Cortex of kidney (tissue), 1 donor: ENCODE results near the gene TCERG1.

Experiments
- DNase-seq: peaks from one replicate; lab custom pipeline; 2025; lab: John Stamatoyannopoulos, UW

TCERG1 gene

GRCh38 chr5:146446861-146447733, at the start of gene TCERG1:
Gene TCERG1, plus strand, starts transcription at chr5:146447333. Its CDS starts 17 bp downstream, at chr5:146447350.
- no peak for DNase-seq

DNA sequence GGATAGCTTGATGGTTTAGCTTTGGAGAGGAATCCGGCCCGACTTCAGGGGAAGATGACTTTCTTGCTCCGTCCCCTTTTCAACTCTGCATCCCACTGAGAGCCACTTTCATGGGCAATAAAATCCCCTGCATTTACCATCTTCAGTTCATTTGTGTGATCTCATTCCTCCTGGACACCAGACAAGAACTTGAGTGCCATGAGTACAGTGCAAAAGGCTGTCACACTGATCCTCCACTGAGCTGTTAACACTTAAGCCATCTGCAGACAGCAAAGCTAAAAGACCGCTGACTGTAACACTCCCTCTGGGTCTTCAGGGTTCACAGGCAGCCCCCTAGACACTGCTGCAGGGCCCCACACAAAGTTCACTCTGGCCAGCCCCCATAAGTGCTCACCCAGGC, 48.3 kb upstream of the TCERG1 start:
- no peak for DNase-seq

DNA sequence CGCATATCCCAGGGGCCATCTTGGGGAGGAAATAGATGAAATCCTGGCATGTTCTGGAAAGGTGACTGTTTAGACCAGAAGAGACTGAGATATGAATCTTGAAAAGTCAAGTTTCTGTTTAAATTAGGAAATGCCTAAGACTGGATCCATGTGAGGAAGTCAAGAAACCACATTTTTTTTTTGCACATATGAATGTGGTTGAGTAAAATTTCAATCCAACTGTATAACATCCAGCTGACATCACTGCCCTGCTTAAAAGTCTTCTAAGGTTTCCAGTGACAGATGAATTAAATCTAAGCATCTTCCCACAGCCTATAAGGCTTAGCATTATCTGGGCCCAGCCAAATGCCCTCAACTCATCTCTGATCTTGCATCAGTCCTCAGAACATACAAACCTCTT, 47.7 kb upstream of the TCERG1 start:
- no peak for DNase-seq

DNA sequence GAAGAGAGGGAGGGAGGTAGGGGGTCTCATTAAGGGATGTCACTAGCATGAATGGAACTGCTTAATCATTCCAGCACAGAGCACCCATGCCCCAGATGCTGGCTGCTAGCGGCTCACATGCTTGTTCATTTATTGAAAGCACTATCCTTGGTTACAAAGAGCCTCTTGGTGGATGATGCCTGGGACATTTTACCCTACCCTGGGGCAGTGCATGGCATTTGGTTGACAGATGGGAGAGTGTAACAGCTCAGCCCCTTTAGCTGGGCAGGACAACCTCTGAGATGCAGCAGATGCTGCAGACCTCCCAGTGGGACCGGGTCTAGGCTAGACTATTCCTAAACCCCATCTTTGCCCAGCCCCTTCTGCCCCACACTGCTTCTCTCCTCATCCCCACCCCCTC, 46.9 kb upstream of the TCERG1 start:
- no peak for DNase-seq

DNA sequence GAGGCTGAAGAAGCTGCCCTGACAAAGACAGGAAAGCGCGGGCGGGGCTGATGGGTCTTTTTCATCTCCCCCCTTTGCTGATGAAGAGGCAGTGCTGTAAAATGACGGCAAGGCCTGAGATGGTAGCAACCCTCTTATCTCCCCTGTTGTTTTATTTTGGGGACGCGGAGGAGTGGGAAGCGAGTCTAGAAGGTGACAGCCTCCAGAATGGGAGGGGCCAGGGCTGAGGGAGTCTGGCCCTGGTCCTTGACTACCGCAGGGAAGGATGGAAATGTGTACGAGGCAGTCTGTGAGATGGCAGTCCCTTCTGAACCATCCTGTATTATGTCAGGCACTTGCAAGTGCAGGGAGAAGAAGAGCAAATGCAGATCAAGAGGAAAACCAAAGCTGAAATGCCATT, 46.1 kb upstream of the TCERG1 start:
- no peak for DNase-seq

DNA sequence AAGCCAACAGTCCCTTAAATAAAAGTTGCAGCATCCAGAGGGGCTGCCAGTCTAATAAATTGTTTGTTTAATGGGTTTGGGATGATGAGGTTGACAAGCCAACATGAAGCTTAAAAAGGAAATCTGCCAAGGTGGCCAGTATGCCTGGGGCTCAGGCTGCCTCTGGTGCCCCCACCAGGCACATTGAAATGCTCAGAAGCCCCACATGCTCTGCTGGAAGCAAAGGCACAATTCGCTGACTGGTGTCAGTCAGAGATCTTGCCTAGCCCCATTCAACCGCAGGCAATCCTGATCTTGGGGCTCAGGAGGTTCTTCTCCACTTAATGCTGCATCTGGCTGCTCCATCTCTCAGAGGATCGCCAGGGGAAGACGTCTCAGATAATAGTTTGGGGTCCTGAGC, 44.2 kb upstream of the TCERG1 start:
- no peak for DNase-seq

- DNase-seq: no peak
These were observed 38.0 kb upstream of the TCERG1 start for GRCh38 chr5:146409054-146409671.

- DNase-seq: no peak
These were observed 36.9 kb upstream of the TCERG1 start for GRCh38 chr5:146410272-146410671.

GRCh38 chr5:146419696-146420095, 27.4 kb upstream of the TCERG1 start:
- no peak for DNase-seq

DNA sequence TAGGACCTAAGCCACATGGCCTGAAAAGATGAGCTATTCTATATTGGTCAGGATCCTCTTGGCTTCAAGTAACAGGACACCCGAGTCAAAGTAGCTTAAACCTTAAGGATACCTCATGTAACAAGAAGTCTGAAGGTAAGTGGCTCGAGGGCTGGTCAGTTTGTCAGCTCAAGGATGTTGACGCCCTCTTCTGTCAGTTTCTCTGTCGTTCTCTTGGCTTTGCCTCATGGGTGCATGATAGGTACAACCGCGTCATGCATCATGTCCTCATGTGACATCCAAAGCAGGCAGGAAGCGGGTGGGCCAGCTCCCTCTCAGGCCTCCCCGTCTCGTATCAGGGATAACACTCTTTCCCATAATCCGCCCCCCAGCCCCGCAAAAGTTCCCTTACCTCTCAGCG, 22.1 kb upstream of the TCERG1 start:
- DNase-seq: no peak

DNA sequence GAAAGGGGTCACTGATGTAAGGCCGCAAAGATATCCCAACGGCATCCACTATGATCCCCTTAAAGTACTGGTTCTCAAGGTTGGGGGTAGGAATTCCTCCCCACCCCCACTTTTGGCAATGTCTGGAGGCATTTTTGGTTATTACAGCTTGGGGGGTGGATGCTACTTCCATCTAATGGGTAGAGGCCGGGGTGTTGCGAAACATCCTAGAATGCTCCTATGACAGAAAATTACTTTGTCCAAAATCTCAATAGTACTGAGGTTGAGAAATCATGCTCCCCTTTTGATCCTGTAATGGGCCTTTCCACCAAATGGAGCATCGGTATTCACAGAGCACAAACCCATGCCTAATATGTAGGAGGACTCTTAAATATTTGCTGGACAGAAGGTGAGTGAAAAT, 20.8 kb upstream of the TCERG1 start:
- no peak for DNase-seq

GRCh38 chr5:146426853-146427618, 20.1 kb upstream of the TCERG1 start:
- no peak for DNase-seq

DNA sequence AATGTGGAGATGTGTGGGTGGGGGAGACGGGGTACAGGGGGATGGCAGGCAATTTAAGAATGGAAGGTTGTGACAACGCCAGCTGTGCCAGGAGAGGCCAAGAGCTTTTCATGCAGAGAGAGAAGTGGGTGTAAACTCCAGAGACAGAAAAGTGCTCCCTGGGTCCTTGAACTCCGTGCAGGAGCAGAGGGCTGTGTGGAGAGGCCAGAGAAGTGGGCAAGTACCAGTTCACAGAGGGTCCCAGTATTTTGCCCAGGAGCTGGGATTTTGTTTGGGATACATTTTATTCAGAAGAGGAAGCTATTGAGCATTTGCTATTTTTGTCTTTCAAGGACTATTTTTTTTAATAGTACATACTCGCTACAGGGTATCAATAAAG, 19.5 kb upstream of the TCERG1 start:
- no peak for DNase-seq

- DNase-seq: no peak
These were observed 18.5 kb upstream of the TCERG1 start for GRCh38 chr5:146428658-146429057.

DNA sequence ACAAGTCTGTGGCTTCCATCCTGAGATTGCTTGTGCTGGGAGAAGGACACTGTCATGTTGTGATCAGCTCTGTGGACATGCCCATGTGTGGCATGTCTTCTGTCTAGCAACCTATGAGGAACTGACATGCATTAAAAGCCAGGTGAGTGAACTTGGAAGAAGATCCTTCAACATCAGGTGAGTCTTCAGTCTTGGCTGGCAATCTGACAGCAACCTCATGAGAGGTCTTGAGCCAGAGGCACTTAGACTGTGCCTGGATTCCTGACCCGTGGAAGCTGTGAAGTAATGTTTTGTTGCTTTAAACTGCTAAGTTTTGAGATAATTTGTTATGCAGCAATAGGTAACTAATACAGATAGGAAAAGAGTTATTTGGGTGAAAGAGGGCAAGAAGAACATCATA, 6.8 kb upstream of the TCERG1 start:
- DNase-seq: no peak

DNA sequence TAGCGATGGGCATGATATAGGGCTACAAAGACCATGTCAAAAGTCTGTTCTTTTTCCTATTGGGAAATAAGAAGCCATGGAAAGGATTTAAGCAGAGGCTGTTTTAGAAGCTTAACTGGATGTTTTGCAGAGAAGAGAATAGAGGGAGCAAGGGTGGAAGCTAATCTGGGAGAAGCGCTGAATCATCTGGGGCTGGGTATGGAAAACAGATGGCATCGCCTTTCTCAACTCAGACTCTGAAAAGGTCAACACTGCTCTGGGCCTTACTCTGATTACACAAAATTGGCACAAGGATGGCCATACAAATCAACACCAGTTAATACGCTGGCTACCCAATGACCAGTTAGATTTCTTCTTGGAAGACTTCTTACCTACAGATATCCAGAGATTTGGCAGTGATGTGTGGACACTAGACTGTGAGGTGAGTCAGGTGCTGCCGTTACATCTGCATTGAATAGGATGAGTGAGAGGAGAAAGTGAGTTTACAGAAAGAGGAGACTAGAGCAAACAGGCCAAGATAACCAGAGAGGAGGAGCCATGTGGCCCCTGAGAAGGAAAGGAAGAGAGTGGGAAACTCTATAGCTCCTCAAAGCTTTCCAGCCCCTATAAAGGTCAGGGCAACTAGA, 6.2 kb upstream of the TCERG1 start:
- DNase-seq: no peak

DNA sequence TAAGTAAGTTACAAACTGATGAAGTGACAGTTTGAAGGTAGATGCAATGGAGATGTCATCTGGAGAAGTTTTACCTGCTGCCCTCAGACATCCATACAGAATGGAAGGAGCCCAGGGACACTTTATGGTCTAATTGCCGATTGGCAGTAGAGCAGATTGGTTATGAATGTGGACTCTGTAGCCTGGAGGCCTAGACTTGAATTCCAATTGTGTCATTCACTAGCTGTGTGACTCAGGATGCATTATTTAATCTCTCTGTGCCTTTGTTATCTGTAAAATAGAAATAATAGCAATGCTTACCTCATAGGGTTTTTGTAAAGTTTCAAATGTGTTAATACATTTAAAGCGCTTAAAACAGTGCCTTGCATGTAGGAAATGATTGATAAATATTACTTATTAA, 5.2 kb upstream of the TCERG1 start:
- DNase-seq: no peak

- no peak for DNase-seq
These were observed 724 bp downstream of the TCERG1 start for GRCh38 chr5:146447734-146448380.

GRCh38 chr5:146448783-146449519, 1.8 kb downstream of the TCERG1 start:
- no peak for DNase-seq

GRCh38 chr5:146450002-146450401, 2.9 kb downstream of the TCERG1 start:
- DNase-seq: no peak

DNA sequence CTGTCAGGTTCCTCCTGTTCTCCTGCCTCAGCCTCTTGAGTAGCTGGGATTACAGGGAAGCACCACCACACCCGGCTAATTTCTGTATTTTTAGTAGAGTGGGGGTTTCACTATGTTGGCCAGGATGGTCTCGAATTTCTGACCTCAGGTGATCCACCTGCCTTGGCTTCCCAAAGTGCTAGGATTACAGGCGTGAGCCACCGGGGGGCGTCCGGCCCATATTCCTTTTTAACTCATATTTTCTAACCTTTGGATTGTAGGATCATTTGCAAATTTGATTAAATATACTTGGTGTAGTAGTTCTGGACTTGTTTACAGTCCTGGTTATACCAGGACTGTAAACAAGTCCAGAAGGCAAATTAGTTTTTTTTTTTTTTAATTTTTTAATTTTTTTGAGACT, 4.3 kb downstream of the TCERG1 start:
- DNase-seq: no peak
